Measurements from ENCODE around the gene SEL1L3.

SEL1L3 gene

GRCh38 chr4:25805255-25805860 lies 57.4 kb downstream of the SEL1L3 start:
- no peak for DNase-seq (ENCODE audit: low read depth)
- H3K4me3 ChIP-seq (replicated peaks; ENCODE audit: low read depth, low read length) = no peak overlapping the region
- no peak for TF ChIP-seq CTCF (IDR thresholded peaks at IDR 0.05; ENCODE audit: low read length, missing control alignments)

- TF ChIP-seq CTCF (IDR thresholded peaks at IDR 0.05; ENCODE audit: low read length, missing control alignments) = no peak
- no peak for DNase-seq (ENCODE audit: low read depth)
- H3K4me3 ChIP-seq (replicated peaks; ENCODE audit: low read depth, low read length) = no peak overlapping the region
These were observed 59.0 kb downstream of the SEL1L3 start for GRCh38 chr4:25803720-25804225.

GRCh38 chr4:25801594-25801993 lies 61.2 kb downstream of the SEL1L3 start:
- H3K4me3 ChIP-seq (replicated peaks; ENCODE audit: low read depth, low read length) = no peak overlapping the region
- no peak for TF ChIP-seq CTCF (IDR thresholded peaks at IDR 0.05; ENCODE audit: low read length, missing control alignments)
- no peak for DNase-seq (ENCODE audit: low read depth)

- TF ChIP-seq CTCF (IDR thresholded peaks at IDR 0.05; ENCODE audit: low read length, missing control alignments) = no peak
These were observed 62.5 kb downstream of the SEL1L3 start for GRCh38 chr4:25800245-25800644.

GRCh38 chr4:25799522-25799921 lies 63.3 kb downstream of the SEL1L3 start:
- H3K4me3 ChIP-seq (replicated peaks; ENCODE audit: low read depth, low read length) = no peak overlapping the region
- no peak for TF ChIP-seq CTCF (IDR thresholded peaks at IDR 0.05; ENCODE audit: low read length, missing control alignments)
- no peak for DNase-seq (ENCODE audit: low read depth)

More at GRCh38 chr4:25800245-25800644, 62.5 kb downstream of the SEL1L3 start:
- no peak overlapping the region for H3K4me3 ChIP-seq (replicated peaks; ENCODE audit: low read depth, low read length)
- no peak for DNase-seq (ENCODE audit: low read depth)

- TF ChIP-seq CTCF (IDR thresholded peaks at IDR 0.05; ENCODE audit: low read length, missing control alignments) = no peak
- H3K4me3 ChIP-seq (replicated peaks; ENCODE audit: low read depth, low read length) = no peak overlapping the region
- DNase-seq (ENCODE audit: low read depth) = no peak
These were observed 65.7 kb downstream of the SEL1L3 start for GRCh38 chr4:25797136-25797535.
